Cardiac muscle cell (in vitro differentiated cells and primary cell): ENCODE measurements around the gene PMP22. TPM values are rescaled to one million over a fixed set of nuclear protein-coding genes. Genes with fewer than 3 reads are reported as not detected.
A peak's percentile ranks its signal among the peaks of the same experiment; 100 is the strongest.

Experiments
- DNase-seq, 2 donors: peaks; one replicate each; pipeline versions ENCODE4 v3.0.0 to v3.0.0-alpha.2; 2010 to 2017; ENCODE audit warnings: low read depth in 1 of 2, low spot score in 1 of 2
- H3K27ac ChIP-seq: fragments of 200-600 bp; sonication (generic); 2 replicates; pipeline ENCODE4 v1.5.1; 2016
- H3K27me3 ChIP-seq: fragments of 200-600 bp; sonication (generic); 2 replicates; pipeline ENCODE4 v1.6.0; 2016; ENCODE audit warnings: control low read depth
- H3K36me3 ChIP-seq: fragments of 200-600 bp; sonication (generic); 2 replicates; pipeline ENCODE4 v1.5.1; 2016; ENCODE audit warnings: control low read depth
- H3K4me1 ChIP-seq: fragments of 200-600 bp; sonication (generic); 2 replicates; pipeline ENCODE4 v1.8.1; 2017; ENCODE audit warnings: low read depth, mild to moderate bottlenecking, mixed run types
- H3K4me3 ChIP-seq: fragments of 200-600 bp; sonication (generic); 2 replicates; pipeline ENCODE4 v1.5.1; 2016; ENCODE audit warnings: mild to moderate bottlenecking
- H3K9me3 ChIP-seq: fragments of 200-600 bp; sonication (generic); 2 replicates; pipeline ENCODE4 v1.5.1; 2017; ENCODE audit warnings: low read depth, mild to moderate bottlenecking, control low read depth
- CTCF ChIP-seq: IDR thresholded peaks from 2 replicates; pipeline ENCODE4 v1.5.1; 2012; ENCODE audit warnings: low read depth, mild to moderate bottlenecking, low read length
- polyA plus RNA-seq: library from polyadenylated mRNA; unstranded; fragments of >200 nt; fragmentation: Nextera tagmentation; extraction: Ambion mirVana; gene quantifications from 2 replicates; pipeline ENCODE4 v1.2.1, GENCODE V29; 2016
- total RNA-seq: library from RNA; depleted of rRNA; stranded (reverse); fragments of >200 nt; gene quantifications from 2 replicates; pipeline ENCODE4 v1.2.3, GENCODE V29; 2016

The PMP22 gene
- total and polyA plus RNA-seq, 2 experiments from 2014 or later: 13.9 to 43.0 TPM

GRCh38 chr17:15236281-15237105, 28.6 kb downstream of the PMP22 start:
- no peak for TF ChIP-seq CTCF

DNA sequence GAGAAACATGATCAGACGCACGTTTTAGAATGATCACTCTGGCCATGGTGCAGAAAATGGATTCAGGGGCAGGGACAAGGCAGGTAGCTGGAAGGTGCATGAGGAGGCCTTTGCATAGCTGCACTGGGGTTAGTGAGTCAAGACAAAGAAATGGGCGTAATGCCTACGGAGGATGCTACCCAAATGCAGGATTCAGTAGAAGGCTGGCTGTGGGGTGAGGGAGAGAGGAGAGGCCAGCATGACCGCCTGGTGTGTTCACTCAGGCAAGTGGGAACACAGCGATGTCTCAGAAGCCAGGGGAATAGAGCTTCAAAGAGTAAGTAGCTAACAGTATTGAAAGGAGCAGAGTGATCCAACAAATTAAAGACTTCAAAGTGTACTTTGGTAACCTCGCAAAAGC, 31.2 kb downstream of the PMP22 start:
- Histone ChIP-seq H3K27ac (no peak overlapping the region), H3K27me3 (no peaks in the 10 kb centered on the region), H3K36me3 (no peaks in the 10 kb centered on the region), H3K4me3 (no peak overlapping the region), H3K9me3 (no peaks in the 10 kb centered on the region), H3K4me1 (peaks cover 29% of the 10 kb centered on the region)
- DNase-seq: no peak
- no peak for TF ChIP-seq CTCF

More at GRCh38 chr17:15236281-15237105, 28.6 kb downstream of the PMP22 start:
- Histone ChIP-seq H3K27me3 (no peaks in the 10 kb centered on the region), H3K4me3 (no peak overlapping the region), H3K4me1 (peaks cover 37% of the 10 kb centered on the region), H3K9me3 (no peaks in the 10 kb centered on the region), H3K27ac (no peak overlapping the region), H3K36me3 (no peaks in the 10 kb centered on the region)
- peak in 1 of 2 donors; percentile 31 for DNase-seq

GRCh38 chr17:15233022-15233805, 31.9 kb downstream of the PMP22 start:
- TF ChIP-seq CTCF: peak; percentile 43
- Histone ChIP-seq H3K27me3 (no peaks in the 10 kb centered on the region), H3K36me3 (no peaks in the 10 kb centered on the region), H3K4me3 (no peak overlapping the region), H3K9me3 (no peaks in the 10 kb centered on the region), H3K27ac (peak overlapping the region; percentile 1), H3K4me1 (peaks cover 29% of the 10 kb centered on the region)
- peak in 1 of 2 donors; percentile 42 for DNase-seq

- peak in 1 of 2 donors; percentile 51 for DNase-seq
These were observed 32.6 kb downstream of the PMP22 start for GRCh38 chr17:15232517-15232915.

More at GRCh38 chr17:15232517-15232915, 32.6 kb downstream of the PMP22 start:
- H3K4me1 ChIP-seq: peaks cover 29% of the 10 kb centered on the region
- peak overlapping the region; percentile 1 for H3K27ac ChIP-seq
- no peak overlapping the region for H3K4me3 ChIP-seq
- no peak for TF ChIP-seq CTCF
- no peaks in the 10 kb centered on the region for H3K36me3 ChIP-seq
- no peaks in the 10 kb centered on the region for H3K9me3 ChIP-seq
- no peaks in the 10 kb centered on the region for H3K27me3 ChIP-seq
